Activated naive CD8-positive, alpha-beta T cell treated with anti-CD3 and anti-CD28 coated beads for 36 hours (primary cell): Measurements from ENCODE around the gene IARS1. TPM values are rescaled to one million over a fixed set of nuclear protein-coding genes. Genes with fewer than 3 reads are reported as not detected.

Source experiments
- total RNA-seq, 2 experiments: library from RNA; stranded (reverse); gene quantifications; one replicate each; pipeline ENCODE4 v1.2.3, GENCODE V29; 2021

The IARS1 gene
- total RNA-seq, 2 experiments from 2014 or later: 280 TPM

Other genes with a start within 250 kb of the IARS1 start
- 10 to 100 TPM; 49.1 to 54.5 TPM for gene SPTLC1, start 178.3 kb downstream of the IARS1 start, total RNA-seq
- 10 to 100 TPM; 65.0 to 73.3 TPM for gene NOL8, start 31.7 kb upstream of the IARS1 start, total RNA-seq
- gene CENPP, start 32.3 kb upstream of the IARS1 start, total RNA-seq: 10 to 100 TPM; 26.5 to 27.0 TPM
- not detected for gene OGN, start 110.9 kb upstream of the IARS1 start, total RNA-seq
- gene OMD, start 130.8 kb upstream of the IARS1 start, total RNA-seq: not detected
- gene ASPN, start 188.8 kb upstream of the IARS1 start, total RNA-seq: not detected
- gene ECM2, start 242.3 kb upstream of the IARS1 start, total RNA-seq: not detected